A549 treated with Mapracorat at 1 μM for 4 hours (cell line): ENCODE results near the gene PDE1C. TPM values are rescaled to one million over a fixed set of nuclear protein-coding genes. Genes with fewer than 3 reads are reported as not detected.

Experiments
- total RNA-seq: library from RNA; stranded (reverse); fragments of 200-300 nt; extraction: Qiagen RNA extraction; gene quantifications from 5 replicates; pipeline ENCODE4 v1.2.3, GENCODE V29; 2022

The PDE1C gene
- 2.9 to 4.2 TPM (median 3.6 TPM) in 5 replicates for total RNA-seq

DNA sequence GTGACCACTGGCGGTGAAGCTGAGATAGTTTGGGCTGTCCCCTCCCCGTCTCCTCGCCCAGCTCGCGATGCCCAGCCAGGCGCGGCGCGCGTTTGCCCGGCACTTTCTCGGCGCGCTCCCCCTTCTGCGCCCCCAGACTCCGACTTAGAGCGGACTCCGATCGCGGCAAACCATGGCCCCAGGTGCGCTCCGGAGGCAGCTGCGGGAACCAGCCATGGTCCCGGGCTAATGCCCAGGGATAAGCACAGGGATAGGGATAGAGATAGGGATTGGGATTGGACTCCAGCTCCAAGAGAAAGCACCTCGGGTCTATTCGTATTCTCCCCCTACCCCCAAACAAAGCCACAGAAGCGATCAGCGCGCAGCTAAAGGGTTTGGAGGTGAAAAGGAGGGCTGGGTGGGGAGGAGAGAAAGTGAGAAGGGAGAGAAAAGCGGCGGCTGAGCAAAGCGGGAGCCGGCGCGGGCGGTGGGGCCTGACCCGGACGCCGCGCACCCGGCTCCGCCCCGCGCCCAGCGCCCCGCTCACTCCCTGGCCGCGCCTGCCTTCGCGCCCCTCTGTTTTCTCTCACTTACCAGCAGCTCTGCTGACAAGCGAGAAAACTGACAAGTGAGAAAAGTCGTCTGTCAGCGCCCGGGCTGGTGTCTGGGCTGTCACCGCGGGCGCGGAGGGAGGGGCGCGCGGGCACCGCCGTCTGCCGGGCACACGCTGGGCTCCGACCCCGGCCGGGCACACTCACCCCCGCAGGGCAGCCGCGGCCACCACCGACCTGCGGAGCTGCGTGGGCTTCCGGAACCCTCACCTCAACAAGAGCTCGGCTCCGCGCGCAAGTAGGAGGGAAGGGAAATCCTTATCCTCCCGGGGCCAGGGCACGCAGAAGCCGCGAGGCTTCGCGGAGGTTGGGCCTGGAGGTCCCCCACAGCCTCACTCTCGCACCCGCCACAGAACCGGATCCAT lies at the start of gene PDE1C:
Gene PDE1C (minus strand): TSS at position 2 of the 955 bp plus-strand sequence.

